Measurements from ENCODE around the gene STAP2. TPM values are rescaled to one million over a fixed set of nuclear protein-coding genes. Genes with fewer than 3 reads are reported as not detected.

The STAP2 gene
- polyA plus RNA-seq, 1 experiment: 5.3 TPM

- Histone ChIP-seq H3K4me3 (ENCODE audit: low read depth, low read length) (no peak overlapping the region), H3K9me3 (ENCODE audit: control insufficient read depth, insufficient read depth, low read length) (no peaks in the 10 kb centered on the region), H3K27me3 (ENCODE audit: control insufficient read depth, insufficient read depth, low read length) (no peaks in the 10 kb centered on the region), H3K27ac (ENCODE audit: low read depth, low read length) (peak overlapping the region; percentile 39)
- DNase-seq (ENCODE audit: low read depth, low spot score): no peak
- ChIA-PET CTCF (interaction anchor here (0.6 to 2.2 kb wide), 5 partner anchors 9 to 26 kb away, joined by 3 to 15 read pairs (median 6); partner anchors contain the start of genes CHAF1A and SH3GL1), POLR2A (interaction anchor here (1.9 kb wide), 1 partner anchor 25 kb away, joined by 9 read pairs; the partner anchor contains the start of gene CHAF1A)
- no peak for TF ChIP-seq CTCF (IDR thresholded peaks at IDR 0.05; ENCODE audit: low read depth, low read length)
Observed at GRCh38 chr19:4376671-4376990, 38.0 kb upstream of the STAP2 start.

GRCh38 chr19:4376028-4376670, 37.5 kb upstream of the STAP2 start:
- DNase-seq (ENCODE audit: low read depth, low spot score): no peak
- H3K27ac ChIP-seq (ENCODE audit: low read depth, low read length): peak overlapping the region; percentile 90

GRCh38 chr19:4375164-4376027, 36.8 kb upstream of the STAP2 start:
- POLR2A ChIA-PET: interaction anchor here (0.7 to 1.9 kb wide), 5 partner anchors 9 to 96 kb away, joined by 3 to 9 read pairs (median 4); partner anchors contain the start of genes CHAF1A and HDGFL2

More at GRCh38 chr19:4376028-4376670, 37.5 kb upstream of the STAP2 start:
- no peaks in the 10 kb centered on the region for H3K9me3 ChIP-seq (ENCODE audit: control insufficient read depth, insufficient read depth, low read length)
- POLR2A ChIA-PET: interaction anchor here (0.7 to 1.9 kb wide), 3 partner anchors 8 to 26 kb away, joined by 4 to 9 read pairs (median 6); partner anchors contain the start of gene CHAF1A
- no peak for TF ChIP-seq CTCF (IDR thresholded peaks at IDR 0.05; ENCODE audit: low read depth, low read length)
- H3K4me3 ChIP-seq (ENCODE audit: low read depth, low read length): no peak overlapping the region
- H3K27me3 ChIP-seq (ENCODE audit: control insufficient read depth, insufficient read depth, low read length): no peaks in the 10 kb centered on the region
- CTCF ChIA-PET: interaction anchor here (0.6 to 2.3 kb wide), 10 partner anchors 10 to 165 kb away, joined by 3 to 15 read pairs (median 5); partner anchors contain the start of genes CHAF1A, HDGFL2, MPND and SH3GL1

GRCh38 chr19:4374498-4375163, 36.0 kb upstream of the STAP2 start:
- no peak; the same call in 1 of the 2 replicates for TF ChIP-seq CTCF (IDR thresholded peaks at IDR 0.05; ENCODE audit: low read depth, low read length)
- no peaks in the 10 kb centered on the region for H3K27me3 ChIP-seq (ENCODE audit: control insufficient read depth, insufficient read depth, low read length)
- no peak overlapping the region for H3K4me3 ChIP-seq (ENCODE audit: low read depth, low read length)
- ChIA-PET POLR2A (interaction anchor here (0.5 to 1.9 kb wide), 6 partner anchors 16 to 97 kb away, joined by 3 to 15 read pairs (median 8); partner anchors contain the start of genes CHAF1A and HDGFL2), CTCF (interaction anchor here (1.4 to 2.9 kb wide), 9 partner anchors 11 to 97 kb away, joined by 3 to 15 read pairs (median 7); partner anchors contain the start of genes CHAF1A, HDGFL2, MPND and SH3GL1)
- no peaks in the 10 kb centered on the region; the same call in 1 of the 2 replicates for H3K9me3 ChIP-seq (ENCODE audit: control insufficient read depth, insufficient read depth, low read length)
- H3K27ac ChIP-seq (ENCODE audit: low read depth, low read length): peak overlapping the region; percentile 90
- no peak for DNase-seq (ENCODE audit: low read depth, low spot score)

More at GRCh38 chr19:4375164-4376027, 36.8 kb upstream of the STAP2 start:
- H3K4me3 ChIP-seq (ENCODE audit: low read depth, low read length): no peak overlapping the region
- no peaks in the 10 kb centered on the region for H3K27me3 ChIP-seq (ENCODE audit: control insufficient read depth, insufficient read depth, low read length)
- H3K9me3 ChIP-seq (ENCODE audit: control insufficient read depth, insufficient read depth, low read length): no peaks in the 10 kb centered on the region
- CTCF ChIA-PET: interaction anchor here (0.6 to 2.3 kb wide), 11 partner anchors 10 to 165 kb away, joined by 3 to 15 read pairs (median 4); partner anchors contain the start of genes CHAF1A, HDGFL2, MPND and SH3GL1
- TF ChIP-seq CTCF (IDR thresholded peaks at IDR 0.05; ENCODE audit: low read depth, low read length): peak; percentile 62
- peak overlapping the region; percentile 90 for H3K27ac ChIP-seq (ENCODE audit: low read depth, low read length)
- DNase-seq (ENCODE audit: low read depth, low spot score): no peak

Data from AG04450 (cell line).